K562 treated with DMSO at 1 percent for 48 hours (cell line): ENCODE measurements around the gene PSEN2. TPM values are rescaled to one million over a fixed set of nuclear protein-coding genes. Genes with fewer than 3 reads are reported as not detected.

Experiments used
- total RNA-seq: library from RNA; unstranded; fragments of 300-600 nt; gene quantifications from 2 replicates; pipeline ENCODE4 v1.2.3, GENCODE V29; 2022; ENCODE audit warnings: low replicate concordance; ENCODE audit errors: extremely low read depth

The PSEN2 gene
- not detected in 2 replicates for total RNA-seq

DNA sequence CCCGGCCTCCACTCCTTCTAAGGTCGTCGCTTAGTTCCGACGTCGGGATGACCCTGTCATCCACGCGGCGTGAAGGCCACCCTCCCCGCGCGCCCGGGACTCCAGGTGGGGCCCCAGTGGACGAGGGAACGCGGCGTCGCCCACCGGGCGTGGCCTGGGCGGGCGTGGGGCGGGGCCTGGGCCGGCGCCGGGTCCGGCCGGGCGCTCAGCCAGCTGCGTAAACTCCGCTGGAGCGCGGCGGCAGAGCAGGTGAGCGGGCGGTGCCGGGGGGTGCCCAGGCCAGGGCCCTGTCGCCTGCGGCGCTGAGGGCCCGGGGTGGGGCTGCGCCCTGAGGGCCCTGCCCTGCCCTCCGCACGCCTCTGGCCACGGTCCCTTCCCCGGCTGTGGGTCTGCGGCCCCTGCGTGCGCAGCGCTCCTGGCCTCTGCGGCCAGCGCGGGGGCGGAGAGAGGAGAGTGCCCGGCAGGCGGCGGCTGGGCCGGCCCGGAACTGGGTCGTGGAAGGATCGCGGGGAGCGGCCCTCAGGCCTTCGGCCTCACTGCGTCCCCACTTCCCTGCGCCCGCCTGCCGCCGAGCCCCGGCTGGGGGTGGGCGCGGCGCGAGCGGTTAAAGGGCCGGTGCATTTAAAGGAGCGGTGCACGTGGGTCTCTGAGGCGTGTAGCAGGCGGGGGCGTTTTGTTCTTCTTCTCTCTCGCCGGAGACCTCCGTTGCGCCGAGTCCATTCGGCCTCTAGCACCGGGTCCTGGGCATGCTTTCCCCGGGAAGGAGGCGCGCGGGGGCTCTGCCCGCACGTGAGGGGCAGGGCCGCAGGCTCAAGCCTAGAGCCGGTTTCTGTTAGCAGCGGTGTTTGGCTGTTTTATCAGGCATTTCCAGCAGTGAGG is at the start of gene PSEN2:
TSS of gene PSEN2 (plus strand) at position 216 of the 879 bp plus-strand sequence. CDS start 11,292 bp downstream, outside the sequence.

DNA sequence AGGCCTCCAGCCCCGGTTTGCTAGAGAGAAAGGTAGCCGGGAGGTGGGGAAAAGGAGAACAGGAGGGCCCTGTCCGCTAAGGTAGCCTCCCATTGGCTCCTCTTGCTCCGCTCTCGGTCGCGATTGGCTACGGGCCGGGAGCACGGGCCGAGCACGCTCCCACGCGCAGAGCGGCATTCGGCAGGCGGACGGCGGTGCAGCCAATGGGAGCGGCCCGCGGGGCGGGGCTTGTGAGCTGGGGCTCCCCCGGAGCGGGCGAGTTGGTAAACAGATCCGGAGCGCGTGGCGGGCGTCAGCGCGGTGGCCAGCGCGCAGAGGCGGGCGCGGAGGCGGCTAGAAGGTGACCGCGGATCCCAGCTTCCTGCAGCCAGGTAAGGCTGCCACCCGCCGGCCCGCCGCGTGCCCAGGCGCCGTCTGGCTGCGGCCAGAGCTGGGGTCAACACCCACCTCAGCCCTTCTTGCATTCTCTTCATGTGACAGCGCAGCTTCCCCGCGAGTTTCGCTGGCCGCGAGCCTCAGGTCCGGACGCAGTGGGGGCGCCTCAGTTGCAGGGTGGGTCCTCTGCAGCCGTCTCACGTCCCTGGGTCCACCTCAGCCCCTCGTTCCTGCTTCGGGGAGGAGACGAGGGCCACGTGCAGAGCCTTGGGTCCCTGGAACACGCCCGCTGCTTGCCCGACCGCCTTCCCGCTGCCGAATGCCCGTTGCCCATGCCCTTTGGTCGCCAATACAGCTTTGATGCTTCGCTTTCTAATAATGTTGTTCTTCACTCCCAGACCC is 69.8 kb downstream of the PSEN2 start, which contains the start of gene COQ8A:
TSS of gene COQ8A (plus strand) at position 266 of the 777 bp plus-strand sequence. CDS start 21,092 bp downstream, outside the sequence.

Other genes with a start within 250 kb of the PSEN2 start
- not detected in 2 replicates for gene ITPKB, start 131.3 kb upstream of the PSEN2 start, total RNA-seq
- not detected in 2 replicates for gene COQ8A, start 69.7 kb downstream of the PSEN2 start, total RNA-seq